HepG2 (cell line): Measurements from ENCODE around the gene OLFM4. TPM values are rescaled to one million over a fixed set of nuclear protein-coding genes. Genes with fewer than 3 reads are reported as not detected.

Experiments used
- ATAC-seq: fragments of 200-7000 bp; cut with Tn5 transposase; 3 replicates; pipeline ENCODE4 v1.9.1; 2020; ENCODE audit warnings: mild to moderate bottlenecking, moderate library complexity
- BruUV-seq: library from RNA; stranded (reverse); fragments of 400-500 nt; replicated peaks from 2 replicates; lab custom pipeline; 2021; lab: Mats Ljungman, UMichigan
- CTCF ChIA-PET: fragments of 300-600 bp; formaldehyde crosslinking; extraction: SDS; loops from one replicate; lab custom pipeline; 2021; ENCODE audit warnings: low total read pairs, inconsistent platforms, low intra/inter-chr PET ratio; lab: Yijun Ruan, JAX
- POLR2A ChIA-PET: fragments of 350-600 bp; sonication (Branson Sonifier 250); formaldehyde crosslinking; loops from one replicate; lab custom pipeline; 2020; ENCODE audit warnings: antibody characterized with exemption, inconsistent platforms; lab: Yijun Ruan, JAX
- DNase-seq: peaks from one replicate; pipeline ENCODE4 v3.0.0-alpha.2; 2015; ENCODE audit warnings: low spot score
- FAIRE-seq: peaks from 3 replicates; lab custom pipeline; 2011; peaks lifted over from hg19 to GRCh38; lab: Jason Lieb, UNC
- H2AFZ ChIP-seq: one replicate; pipeline ENCODE4 v1.6.1; 2011; ENCODE audit warnings: low read length, inconsistent platforms
- H3K27ac ChIP-seq: fragments of 300-600 bp; 3 replicates; pipeline ENCODE4 v1.8.0; 2011; ENCODE audit warnings: mixed run types, mild to moderate bottlenecking, mixed read lengths, low read length, inconsistent platforms; ENCODE audit not compliant: insufficient read depth; ENCODE audit errors: extremely low read length
- H3K27me3 ChIP-seq, 2 experiments: fragments of 200-600 bp in 1 of 2; 2 replicates in 1 of 2; 3 replicates in 1 of 2; pipeline versions ENCODE4 v1.6.0 to v1.8.0; 2011; ENCODE audit warnings: low read length in 2 of 2, mild to moderate bottlenecking in 2 of 2, moderate library complexity in 2 of 2, inconsistent platforms in 1 of 2; ENCODE audit not compliant: insufficient read depth in 2 of 2, control insufficient read depth in 1 of 2
- H3K36me3 ChIP-seq, 2 experiments: fragments of 200-600 bp in 1 of 2; replicated peaks in 1 of 2; 2 replicates in 1 of 2; 3 replicates in 1 of 2; pipeline versions ENCODE4 v1.5.1 to v1.8.0; 2011; ENCODE audit warnings: low read length in 2 of 2, inconsistent platforms in 1 of 2; ENCODE audit not compliant: insufficient read depth in 2 of 2, control insufficient read depth in 1 of 2
- H3K4me1 ChIP-seq: 2 replicates; pipeline ENCODE4 v1.5.1; 2012; ENCODE audit warnings: low read length, inconsistent platforms; ENCODE audit not compliant: insufficient read depth
- H3K4me2 ChIP-seq: 2 replicates; pipeline ENCODE4 v1.6.0; 2011; ENCODE audit warnings: low read depth, low read length, inconsistent platforms
- H3K4me3 ChIP-seq, 3 experiments: fragments of 200-600 bp in 1 of 3; sonication (generic), shearing (Covaris generic) in 1 of 3; replicated peaks in 1 of 3; 2 replicates each; pipeline ENCODE4 v1.5.1; 2011 to 2016; ENCODE audit warnings: low read length in 3 of 3, inconsistent platforms in 2 of 3, low read depth in 2 of 3, mild to moderate bottlenecking in 2 of 3, control low read depth in 1 of 3, mixed read lengths in 1 of 3; ENCODE audit not compliant: insufficient read depth in 1 of 3
- H3K79me2 ChIP-seq: one replicate; pipeline ENCODE4 v1.6.1; 2011; ENCODE audit warnings: low read length, inconsistent platforms; ENCODE audit not compliant: insufficient read depth
- H3K9ac ChIP-seq: 2 replicates; pipeline ENCODE4 v1.6.0; 2011; ENCODE audit warnings: mild to moderate bottlenecking, low read depth, low read length, inconsistent platforms; ENCODE audit not compliant: insufficient read depth
- H3K9me3 ChIP-seq: 2 replicates; pipeline ENCODE4 v1.5.1; 2012; ENCODE audit warnings: mild to moderate bottlenecking, low read length
- H4K20me1 ChIP-seq: 2 replicates; pipeline ENCODE4 v1.6.0; 2011; ENCODE audit warnings: inconsistent platforms, mild to moderate bottlenecking, low read length, moderate library complexity; ENCODE audit not compliant: insufficient read depth
- GLI4 ChIP-seq: sonication (generic); formaldehyde crosslinking; IDR thresholded peaks from 2 replicates; pipeline ENCODE4 v1.5.1; 2020; ENCODE audit warnings: missing genetic modification reagents, mild to moderate bottlenecking, moderate library complexity, borderline replicate concordance
- IKZF1 ChIP-seq: fragments of 450-650 bp; IDR thresholded peaks from 2 replicates; pipeline ENCODE4 v1.7.1; 2016
- KAT8 ChIP-seq: IDR thresholded peaks from 2 replicates; pipeline ENCODE4 v1.6.1; 2016; ENCODE audit warnings: missing genetic modification reagents, missing compliant biosample characterization
- MAF1 ChIP-seq: sonication (generic); formaldehyde crosslinking; IDR thresholded peaks from 2 replicates; pipeline ENCODE4 v1.5.0; 2020; ENCODE audit warnings: missing genetic modification reagents, borderline replicate concordance
- MAFG ChIP-seq: sonication (generic); formaldehyde crosslinking; IDR thresholded peaks from 2 replicates; pipeline ENCODE4 v1.5.1; 2020; ENCODE audit warnings: mild to moderate bottlenecking, missing genetic modification reagents
- PAX8 ChIP-seq: sonication (generic); formaldehyde crosslinking; IDR thresholded peaks from 2 replicates; pipeline ENCODE4 v1.8.0; 2022; ENCODE audit warnings: mild to moderate bottlenecking, missing genetic modification reagents, borderline replicate concordance
- TARDBP ChIP-seq: sonication (generic); formaldehyde crosslinking; IDR thresholded peaks from 2 replicates; pipeline ENCODE4 v1.8.0; 2022; ENCODE audit warnings: mild to moderate bottlenecking, missing genetic modification reagents
- WGBS: methylation state at CpG from one replicate; pipeline ENCODE4 v1.1.6; 2017; ENCODE audit warnings: low lambda C conversion rate; 5-methylcytosine and 5-hydroxymethylcytosine counted together
- in situ Hi-C: cut with HindIII; loops from 2 replicates; pipeline ENCODE4 v1.10.0; 2017; ENCODE audit warnings: low pct_unique_long_range_greater_than_20kb; ENCODE audit not compliant: extremely low pct_ligation_motif_present
- intact Hi-C: fragments of 100-400 bp; cut with micrococcal nuclease; formaldehyde crosslinking; loops from one replicate; pipeline ENCODE4 v1.10.0; 2022; ENCODE audit not compliant: unreplicated experiment
- polyA plus RNA-seq, 8 experiments: library from polyadenylated mRNA; depleted of rRNA in 3 of 8; stranded (reverse) in 7 of 8; unstranded in 1 of 8; fragments of >200 nt; fragmentation: Illumina TruSeq in 4 of 8; extraction: Trizol in 4 of 8; gene quantifications; 2 replicates each; pipeline versions ENCODE4 v1.2.1 to v1.2.3, GENCODE V29; 2011 to 2016; ENCODE audit warnings: low read depth in 4 of 8, missing spikeins in 1 of 8, mixed read lengths in 1 of 8; ENCODE audit not compliant: insufficient read depth in 1 of 8
- total RNA-seq, 5 experiments: library from RNA; depleted of rRNA; stranded (reverse); fragments of >200 nt; fragmentation: Illumina TruSeq; extraction: Trizol; gene quantifications; 2 replicates each; pipeline ENCODE4 v1.2.3, GENCODE V29; 2016; ENCODE audit warnings: low read depth in 1 of 5
- TF ChIP-seq, protein P1 (sequence below): sonication (generic); formaldehyde crosslinking; IDR thresholded peaks from 2 replicates; pipeline ENCODE4 v1.4.0; 2020; ENCODE audit warnings: missing genetic modification reagents
- TF ChIP-seq, protein P2 (sequence below): IDR thresholded peaks from 2 replicates; pipeline ENCODE4 v1.6.1; 2012; ENCODE audit warnings: inconsistent platforms
- TF ChIP-seq, protein P3 (sequence below): sonication (generic); formaldehyde crosslinking; IDR thresholded peaks from 2 replicates; pipeline ENCODE4 v1.4.0; 2020; ENCODE audit warnings: missing genetic modification reagents

Gene OLFM4
- total and polyA plus RNA-seq, 2 of the 13 experiments (the other 11 are each of a cell fraction or from before 2014, with no cell fraction given), result not detected

DNA sequence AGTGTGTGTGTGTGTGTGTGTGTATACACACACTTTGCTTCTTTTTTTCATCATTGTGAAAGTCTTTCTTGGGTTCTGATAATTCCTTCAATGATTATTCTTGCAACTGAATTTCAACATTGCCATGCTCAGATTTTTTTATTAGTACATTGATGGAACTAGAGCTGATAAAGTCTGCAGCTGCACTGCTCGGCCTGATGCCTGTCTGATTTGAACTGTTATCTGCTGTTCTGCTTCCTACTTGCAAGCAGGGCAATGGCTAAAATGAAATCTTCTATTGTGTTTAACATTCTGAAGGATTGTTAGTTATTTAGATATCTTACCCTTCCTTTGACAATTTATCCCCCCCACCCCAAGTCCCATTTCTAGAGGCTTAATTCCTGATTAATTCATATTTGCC lies 61.3 kb downstream of the OLFM4 start:
- no peak for FAIRE-seq
- TF ChIP-seq PAX8 (CRISPR knock-in tag) (no peak), MAF1 (CRISPR knock-in tag) (no peak), TARDBP (CRISPR knock-in tag) (no peak), IKZF1 (no peak), KAT8 (CRISPR knock-in tag) (no peak), MAFG (CRISPR knock-in tag) (no peak), GLI4 (no peak)
- TF ChIP-seq, protein P1, sequence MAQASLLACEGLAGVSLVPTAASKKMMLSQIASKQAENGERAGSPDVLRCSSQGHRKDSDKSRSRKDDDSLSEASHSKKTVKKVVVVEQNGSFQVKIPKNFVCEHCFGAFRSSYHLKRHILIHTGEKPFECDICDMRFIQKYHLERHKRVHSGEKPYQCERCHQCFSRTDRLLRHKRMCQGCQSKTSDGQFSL (CRISPR knock-in tag), result no peak
- TF ChIP-seq, protein P2, sequence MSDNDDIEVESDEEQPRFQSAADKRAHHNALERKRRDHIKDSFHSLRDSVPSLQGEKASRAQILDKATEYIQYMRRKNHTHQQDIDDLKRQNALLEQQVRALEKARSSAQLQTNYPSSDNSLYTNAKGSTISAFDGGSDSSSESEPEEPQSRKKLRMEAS, result no peak
- TF ChIP-seq, protein P3, sequence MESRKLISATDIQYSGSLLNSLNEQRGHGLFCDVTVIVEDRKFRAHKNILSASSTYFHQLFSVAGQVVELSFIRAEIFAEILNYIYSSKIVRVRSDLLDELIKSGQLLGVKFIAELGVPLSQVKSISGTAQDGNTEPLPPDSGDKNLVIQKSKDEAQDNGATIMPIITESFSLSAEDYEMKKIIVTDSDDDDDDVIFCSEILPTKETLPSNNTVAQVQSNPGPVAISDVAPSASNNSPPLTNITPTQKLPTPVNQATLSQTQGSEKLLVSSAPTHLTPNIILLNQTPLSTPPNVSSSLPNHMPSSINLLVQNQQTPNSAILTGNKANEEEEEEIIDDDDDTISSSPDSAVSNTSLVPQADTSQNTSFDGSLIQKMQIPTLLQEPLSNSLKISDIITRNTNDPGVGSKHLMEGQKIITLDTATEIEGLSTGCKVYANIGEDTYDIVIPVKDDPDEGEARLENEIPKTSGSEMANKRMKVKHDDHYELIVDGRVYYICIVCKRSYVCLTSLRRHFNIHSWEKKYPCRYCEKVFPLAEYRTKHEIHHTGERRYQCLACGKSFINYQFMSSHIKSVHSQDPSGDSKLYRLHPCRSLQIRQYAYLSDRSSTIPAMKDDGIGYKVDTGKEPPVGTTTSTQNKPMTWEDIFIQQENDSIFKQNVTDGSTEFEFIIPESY (CRISPR knock-in tag), result no peak
- no peak for ATAC-seq
- BruUV-seq, result no TSS peak
- Histone ChIP-seq H3K4me3 (no peak overlapping the region), H3K4me1 (no peaks in the 10 kb centered on the region), H2AFZ (no peak overlapping the region), H3K9me3 (no peaks in the 10 kb centered on the region), H3K36me3 (no peaks in the 10 kb centered on the region), H4K20me1 (no peaks in the 10 kb centered on the region), H3K79me2 (no peaks in the 10 kb centered on the region), H3K27me3 (0 out of 5 replicates have a peak, but pooled peaks cover 0 to 2% of the 10 kb centered on the region in 2 experiments), H3K9ac (no peak overlapping the region), H3K4me2 (no peak overlapping the region), H3K27ac (no peak overlapping the region)
- in situ Hi-C loops (no loop called here), intact Hi-C loops (no loop called here)
- ChIA-PET CTCF (no interaction called here), POLR2A (no interaction called here)
- no peak for DNase-seq
- 7% methylated on average over 1 of the region's 1 CpG for WGBS
